DOHH2 (cell line): ENCODE results near the gene ZNF205.

Experiments used
- H3F3A ChIP-seq: fragments of 200-600 bp; sonication (generic), shearing (Covaris generic); 2 replicates; pipeline ENCODE4 v1.6.0; 2016; ENCODE audit warnings: antibody characterized with exemption, mild to moderate bottlenecking; ENCODE audit not compliant: control insufficient read depth, insufficient read depth
- H3K27ac ChIP-seq: fragments of 200-600 bp; sonication (generic); 2 replicates; pipeline ENCODE4 v1.5.1; 2014; ENCODE audit warnings: low read depth, mild to moderate bottlenecking, low read length, moderate library complexity
- H3K27me3 ChIP-seq: fragments of 200-600 bp; sonication (generic); 2 replicates; pipeline ENCODE4 v1.6.1; 2014; ENCODE audit warnings: mild to moderate bottlenecking, low read length, mixed read lengths; ENCODE audit not compliant: control insufficient read depth
- H3K36me3 ChIP-seq: fragments of 200-600 bp; sonication (generic); 2 replicates; pipeline ENCODE4 v1.6.1; 2014; ENCODE audit warnings: mild to moderate bottlenecking, low read length, moderate library complexity, mixed read lengths; ENCODE audit not compliant: control insufficient read depth
- H3K4me1 ChIP-seq: fragments of 200-600 bp; sonication (generic); 2 replicates; pipeline ENCODE4 v1.6.1; 2014; ENCODE audit warnings: mild to moderate bottlenecking, low read length, mixed read lengths; ENCODE audit not compliant: control insufficient read depth
- H3K4me2 ChIP-seq: fragments of 200-600 bp; sonication (generic); 2 replicates; pipeline ENCODE4 v1.6.0; 2014; ENCODE audit warnings: mild to moderate bottlenecking, low read length, moderate library complexity
- H3K4me3 ChIP-seq: fragments of 200-600 bp; sonication (generic); 2 replicates; pipeline ENCODE4 v1.5.1; 2014; ENCODE audit warnings: mild to moderate bottlenecking, low read length, mixed read lengths
- H3K79me2 ChIP-seq: fragments of 200-600 bp; sonication (generic); 2 replicates; pipeline ENCODE4 v1.6.1; 2014; ENCODE audit warnings: mild to moderate bottlenecking, low read length, mixed read lengths; ENCODE audit not compliant: control insufficient read depth
- H3K9me2 ChIP-seq: fragments of 200-600 bp; sonication (generic); replicated peaks from 2 replicates; pipeline ENCODE4 v1.6.1; 2014; ENCODE audit warnings: mild to moderate bottlenecking, low read length, mixed read lengths; ENCODE audit not compliant: control insufficient read depth
- H3K9me3 ChIP-seq: fragments of 200-600 bp; sonication (generic); 2 replicates; pipeline ENCODE4 v1.6.1; 2014; ENCODE audit warnings: antibody characterized with exemption, low read length, mixed read lengths; ENCODE audit not compliant: control insufficient read depth, insufficient read depth
- H4K20me1 ChIP-seq: fragments of 200-600 bp; sonication (generic); 2 replicates; pipeline ENCODE4 v1.6.0; 2014; ENCODE audit warnings: low read depth, mild to moderate bottlenecking, antibody characterized with exemption, low read length, moderate library complexity; ENCODE audit not compliant: control insufficient read depth, insufficient read depth
- CTCF ChIP-seq: fragments of 200-600 bp; sonication (generic); IDR thresholded peaks from one replicate; pipeline ENCODE4 v1.5.1; 2014; ENCODE audit warnings: antibody characterized with exemption, mild to moderate bottlenecking, low read depth, low read length; ENCODE audit not compliant: poor library complexity, severe bottlenecking
- EZH2phosphoT487 ChIP-seq: fragments of 200-600 bp; sonication (generic); IDR thresholded peaks from 2 replicates; pipeline ENCODE4 v1.6.1; 2017; ENCODE audit warnings: borderline replicate concordance, mild to moderate bottlenecking, antibody characterized with exemption, low read length, moderate library complexity, mixed read lengths

The ZNF205 gene

GRCh38 chr16:3118846-3119245, 6.5 kb downstream of the ZNF205 start:
- H3K27me3 ChIP-seq, result peaks cover 14% of the 10 kb centered on the region
- no peak overlapping the region for H3K4me2 ChIP-seq
- H3K79me2 ChIP-seq, result no peaks in the 10 kb centered on the region
- no peaks in the 10 kb centered on the region for H3K9me2 ChIP-seq
- peaks cover 9% of the 10 kb centered on the region for H3K4me1 ChIP-seq
- no peak overlapping the region for H3K4me3 ChIP-seq
- no peak overlapping the region for H3K27ac ChIP-seq
- no peak for TF ChIP-seq CTCF
- no peak for TF ChIP-seq EZH2phosphoT487
- H3F3A ChIP-seq, result no peaks in the 10 kb centered on the region
- no peaks in the 10 kb centered on the region for H3K36me3 ChIP-seq
- H4K20me1 ChIP-seq, result no peaks in the 10 kb centered on the region
- no peaks in the 10 kb centered on the region for H3K9me3 ChIP-seq

- H3K27me3 ChIP-seq, result peaks cover 12% of the 10 kb centered on the region; the same call in 1 of the 2 replicates
- TF ChIP-seq EZH2phosphoT487 (no peak), CTCF (no peak)
Observed at GRCh38 chr16:3119286-3119685, 6.9 kb downstream of the ZNF205 start.

GRCh38 chr16:3119701-3120408, 7.5 kb downstream of the ZNF205 start:
- Histone ChIP-seq H3K79me2 (no peaks in the 10 kb centered on the region), H3K36me3 (no peaks in the 10 kb centered on the region), H3K9me3 (no peaks in the 10 kb centered on the region), H4K20me1 (no peaks in the 10 kb centered on the region), H3F3A (no peaks in the 10 kb centered on the region), H3K4me2 (no peak overlapping the region), H3K27ac (no peak overlapping the region), H3K4me1 (peaks cover 12% of the 10 kb centered on the region), H3K4me3 (no peak overlapping the region), H3K27me3 (peaks cover 11% of the 10 kb centered on the region; the same call in 1 of the 2 replicates), H3K9me2 (no peaks in the 10 kb centered on the region)
- TF ChIP-seq EZH2phosphoT487 (no peak), CTCF (no peak)

More at GRCh38 chr16:3119286-3119685, 6.9 kb downstream of the ZNF205 start:
- Histone ChIP-seq H3K36me3 (no peaks in the 10 kb centered on the region), H3K4me3 (no peak overlapping the region), H3K9me2 (no peaks in the 10 kb centered on the region), H3K27ac (no peak overlapping the region), H3K4me2 (no peak overlapping the region), H3F3A (no peaks in the 10 kb centered on the region), H3K4me1 (peaks cover 11% of the 10 kb centered on the region), H4K20me1 (no peaks in the 10 kb centered on the region), H3K9me3 (no peaks in the 10 kb centered on the region), H3K79me2 (no peaks in the 10 kb centered on the region)
